Left cardiac atrium (tissue), 4 donors: ENCODE data around the gene FBXO41. TPM values are rescaled to one million over a fixed set of nuclear protein-coding genes. Genes with fewer than 3 reads are reported as not detected.

Experiments used
- ATAC-seq, 2 donors: fragments of 200-7000 bp; cut with Tn5 transposase; one replicate each; pipeline ENCODE4 v1.9.1; 2020; ENCODE audit warnings: mild to moderate bottlenecking in 2 of 2, moderate library complexity in 2 of 2
- DNase-seq: peaks from one replicate; pipeline ENCODE4 v3.0.0-alpha.2; 2020
- intact Hi-C, 2 donors: fragments of 100-400 bp; cut with DNase I; formaldehyde crosslinking; loops; one replicate each; pipeline versions ENCODE4 v1.14.1 to v1.15.1; 2022 to 2023
- long read RNA-seq: library from polyadenylated mRNA; unstranded; transcript quantifications from one replicate; pipeline ENCODE4 v2.0.0, GENCODE V29; 2021
- total RNA-seq, 2 donors: library from RNA; stranded (reverse); fragmentation: NEBNext Ultra II Directional; extraction: Animal tissue kit (Norgen Biotek cat#: 25700); gene quantifications; one replicate each; pipeline ENCODE4 v1.2.1, GENCODE V29; 2021
- donor health status: DM: no; HTN: yes; CAD: no.
- donor health status: DM: no; HTN: yes; CAD: no; lungs with severe emphysema.
- donor health status: DM: yes; HTN: yes; CAD: no.
- donor health status: Dilated cardiomyopathy.

The FBXO41 gene, protein sequence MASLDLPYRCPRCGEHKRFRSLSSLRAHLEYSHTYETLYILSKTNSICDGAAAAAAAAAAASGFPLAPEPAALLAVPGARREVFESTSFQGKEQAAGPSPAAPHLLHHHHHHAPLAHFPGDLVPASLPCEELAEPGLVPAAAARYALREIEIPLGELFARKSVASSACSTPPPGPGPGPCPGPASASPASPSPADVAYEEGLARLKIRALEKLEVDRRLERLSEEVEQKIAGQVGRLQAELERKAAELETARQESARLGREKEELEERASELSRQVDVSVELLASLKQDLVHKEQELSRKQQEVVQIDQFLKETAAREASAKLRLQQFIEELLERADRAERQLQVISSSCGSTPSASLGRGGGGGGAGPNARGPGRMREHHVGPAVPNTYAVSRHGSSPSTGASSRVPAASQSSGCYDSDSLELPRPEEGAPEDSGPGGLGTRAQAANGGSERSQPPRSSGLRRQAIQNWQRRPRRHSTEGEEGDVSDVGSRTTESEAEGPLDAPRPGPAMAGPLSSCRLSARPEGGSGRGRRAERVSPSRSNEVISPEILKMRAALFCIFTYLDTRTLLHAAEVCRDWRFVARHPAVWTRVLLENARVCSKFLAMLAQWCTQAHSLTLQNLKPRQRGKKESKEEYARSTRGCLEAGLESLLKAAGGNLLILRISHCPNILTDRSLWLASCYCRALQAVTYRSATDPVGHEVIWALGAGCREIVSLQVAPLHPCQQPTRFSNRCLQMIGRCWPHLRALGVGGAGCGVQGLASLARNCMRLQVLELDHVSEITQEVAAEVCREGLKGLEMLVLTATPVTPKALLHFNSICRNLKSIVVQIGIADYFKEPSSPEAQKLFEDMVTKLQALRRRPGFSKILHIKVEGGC
- 1 to 10 TPM; 2.0 to 2.3 TPM for total RNA-seq
- long read RNA-seq, result 0 reads

DNA sequence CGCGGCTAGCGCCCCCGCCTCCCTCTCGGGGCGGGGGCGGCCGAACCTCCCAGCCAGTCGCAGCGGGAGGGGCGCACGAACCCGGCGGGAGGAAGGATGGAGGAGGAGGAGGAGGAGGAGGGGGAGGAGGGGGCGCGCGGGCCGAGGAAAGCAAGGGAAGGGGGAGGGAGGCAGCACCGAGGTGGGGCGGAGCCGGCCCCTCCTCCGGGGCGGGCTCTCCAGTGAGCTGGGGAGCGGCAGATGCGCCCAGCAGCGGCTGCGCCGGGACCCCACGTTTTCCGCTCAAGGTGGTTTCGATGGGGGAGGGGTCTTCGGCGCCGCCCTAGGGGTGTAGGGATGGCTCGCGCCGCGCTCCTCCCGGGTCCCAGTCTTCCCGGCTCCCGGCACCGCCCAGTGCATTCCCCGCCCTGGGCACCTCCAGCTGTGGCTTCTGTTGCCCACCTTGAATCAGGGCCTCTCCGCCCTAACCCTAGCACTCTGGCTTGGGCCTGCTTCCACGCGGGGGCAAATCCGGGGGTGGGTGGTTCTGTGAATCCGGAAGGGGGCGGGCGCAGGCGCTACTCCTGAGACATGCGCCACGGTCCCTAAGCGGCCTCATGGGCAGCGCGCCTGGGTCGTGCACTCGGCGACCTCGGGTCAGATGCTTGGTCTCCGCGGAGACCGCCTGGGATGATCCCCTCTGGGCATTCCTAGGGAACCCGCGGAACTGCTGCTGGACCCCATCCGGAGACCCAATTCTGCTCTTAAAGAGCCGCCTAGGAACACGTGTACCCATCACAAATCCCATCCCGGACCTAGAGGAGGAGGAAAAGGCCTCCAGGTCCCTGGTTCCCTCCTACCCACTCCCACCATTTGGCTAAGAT, at the start of gene FBXO41:
Gene FBXO41 (minus strand): TSS at position 183 of the 863 bp plus-strand sequence. CDS start 14,848 bp downstream, outside the sequence.
- intact Hi-C loops, result no loop called here
- ATAC-seq (peak; percentile 87), DNase-seq (no peak)

DNA sequence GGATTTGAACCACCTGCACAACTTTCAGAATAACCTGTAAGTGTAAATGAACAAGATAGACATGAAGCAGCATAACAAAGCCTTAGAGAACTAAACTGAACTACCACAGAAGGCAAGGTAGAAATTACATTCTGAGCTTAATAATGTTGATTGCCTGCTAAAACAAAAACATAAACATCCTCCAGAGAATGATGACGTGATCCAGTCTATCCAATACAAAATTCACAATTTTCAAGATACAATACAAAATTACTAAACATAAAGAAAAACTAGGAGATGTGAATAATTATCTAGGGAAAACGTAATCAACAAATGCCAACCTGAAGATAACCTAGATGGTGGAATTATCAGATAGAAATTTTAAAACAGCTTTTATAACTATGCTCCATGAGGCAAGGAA, 49.8 kb upstream of the FBXO41 start:
- intact Hi-C loops, result no loop called here
- ATAC-seq, result no peak
- DNase-seq, result no peak

DNA sequence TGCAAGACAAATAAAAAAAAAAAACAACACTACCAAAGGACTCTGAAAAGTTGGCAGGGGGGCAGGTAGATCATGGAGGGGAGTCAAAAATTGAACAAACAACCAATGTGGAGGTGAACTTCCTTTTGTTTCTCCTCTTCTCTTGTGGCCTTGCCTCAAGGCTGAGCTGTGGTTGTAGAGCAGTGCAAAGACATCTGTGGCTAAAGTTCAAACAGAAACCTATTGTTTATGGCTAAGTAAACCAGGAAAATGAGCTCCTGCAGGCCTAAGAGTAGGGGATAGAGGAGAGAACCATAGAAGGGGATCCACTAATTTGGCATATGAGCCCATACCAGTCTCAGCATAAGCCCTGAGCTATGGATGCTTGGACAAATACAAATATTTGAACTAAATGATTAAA, 49.3 kb upstream of the FBXO41 start:
- DNase-seq, result no peak
- intact Hi-C loops, result no loop called here
- ATAC-seq, result no peak

DNA sequence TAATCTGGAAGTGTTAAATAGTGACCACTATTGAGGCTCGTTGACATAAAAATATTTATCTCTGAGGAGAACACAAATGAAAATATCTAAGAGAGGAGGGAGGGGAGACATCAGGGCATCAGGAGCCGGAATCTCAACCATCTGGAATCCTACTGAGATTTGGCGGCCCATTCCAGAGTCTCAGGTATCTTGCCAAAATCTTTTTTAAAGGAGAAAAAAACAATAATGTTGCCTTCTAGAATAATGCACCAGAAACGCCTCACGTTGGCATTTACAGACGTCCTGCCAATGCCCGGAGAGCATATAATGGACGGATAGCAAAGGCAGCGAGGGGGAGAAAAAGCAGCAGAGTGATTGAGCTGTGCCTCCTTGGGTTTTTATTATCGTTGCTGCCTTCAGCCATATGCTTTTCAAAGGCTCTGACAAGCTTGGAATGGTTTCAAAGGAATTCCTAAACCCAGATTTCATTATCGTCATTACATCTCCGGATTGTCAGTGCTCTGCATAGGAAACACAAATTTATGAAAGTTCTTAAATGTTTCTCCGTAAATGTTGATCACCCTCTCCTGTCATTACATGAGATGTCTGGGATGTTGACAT, 39.9 kb upstream of the FBXO41 start:
- intact Hi-C loops, result no loop called here
- ATAC-seq, result no peak
- DNase-seq, result no peak

DNA sequence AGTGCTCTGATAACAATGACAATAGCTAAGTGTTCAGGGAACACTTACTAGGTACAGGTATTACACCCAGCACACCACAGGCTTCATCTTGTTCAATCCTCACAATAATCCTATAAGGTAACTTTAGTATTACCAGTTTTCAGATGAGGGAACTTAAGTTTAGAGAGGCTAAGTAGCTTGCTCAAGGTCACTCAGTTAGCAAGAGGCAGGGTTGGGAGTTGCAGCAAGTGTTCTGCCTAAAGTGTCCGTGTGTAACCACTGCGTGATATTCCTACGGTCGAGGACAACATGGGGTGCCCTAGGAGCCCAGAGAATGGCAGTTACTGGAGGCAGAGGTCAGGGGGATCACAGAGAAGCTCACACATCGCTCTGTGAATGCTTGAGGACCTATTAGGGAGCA, 39.3 kb upstream of the FBXO41 start:
- DNase-seq (no peak), ATAC-seq (no peak)
- intact Hi-C loops, result no loop called here

DNA sequence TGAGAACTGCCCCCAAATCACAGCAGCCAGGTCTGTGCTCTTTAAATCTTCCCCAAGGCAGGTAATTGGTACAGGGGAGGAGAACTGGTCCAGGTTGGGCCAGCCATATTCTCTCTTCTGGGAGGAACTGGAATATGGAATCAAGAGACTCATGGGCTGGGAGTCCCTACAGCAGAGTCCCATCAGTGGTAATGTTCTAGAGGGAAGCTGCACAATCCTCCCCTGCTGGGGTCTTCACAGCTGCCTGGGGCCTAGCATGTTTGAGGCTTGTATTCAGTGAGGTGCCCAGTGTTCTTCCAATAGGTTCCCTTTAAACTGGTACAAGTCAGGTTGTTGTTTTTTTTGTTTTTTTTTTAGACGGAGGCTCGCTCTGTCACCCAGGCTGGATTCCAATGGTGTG, 30.2 kb upstream of the FBXO41 start:
- DNase-seq (no peak), ATAC-seq (no peak)
- intact Hi-C loops, result no loop called here

DNA sequence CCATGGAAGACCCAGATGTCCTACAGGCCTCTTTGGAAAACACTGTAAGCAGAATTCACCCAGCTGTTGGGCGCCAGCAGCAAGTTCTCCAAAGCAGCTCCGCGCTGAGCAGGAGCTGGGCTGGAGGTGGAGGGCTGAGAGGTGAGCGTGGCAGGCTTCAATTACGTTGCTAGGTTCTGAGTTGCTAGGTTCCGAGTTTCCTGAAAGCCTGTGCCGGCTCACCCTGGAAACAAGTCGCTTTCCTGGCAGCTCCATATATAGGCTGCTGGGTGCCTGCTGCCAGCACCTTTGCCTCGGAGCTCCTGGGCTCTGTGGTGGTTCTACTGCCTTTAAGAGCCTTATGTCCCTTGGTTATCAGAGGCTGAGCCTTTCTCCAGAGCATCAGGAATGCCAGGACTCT, 23.4 kb upstream of the FBXO41 start:
- intact Hi-C loops, result no loop called here
- ATAC-seq (no peak), DNase-seq (no peak)

DNA sequence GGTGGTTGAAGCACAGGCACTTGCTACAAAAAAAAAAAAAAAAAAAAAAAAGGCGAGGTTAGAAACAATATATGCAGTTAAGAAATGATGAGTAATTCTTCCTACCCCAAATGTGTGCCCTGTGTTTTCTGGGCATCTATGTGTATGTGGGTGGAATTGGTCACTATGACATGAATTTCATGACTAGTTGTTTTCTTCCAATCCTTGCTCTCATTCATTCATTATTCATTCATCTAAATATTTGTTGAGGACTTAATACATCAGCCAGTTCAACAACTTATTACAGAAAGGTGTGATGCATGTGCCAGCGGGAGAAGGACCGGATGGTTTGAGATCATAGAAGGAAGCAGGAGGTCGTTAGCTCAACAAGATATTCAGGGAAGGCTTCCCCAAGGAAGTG, 17.4 kb upstream of the FBXO41 start:
- no peak for ATAC-seq

DNA sequence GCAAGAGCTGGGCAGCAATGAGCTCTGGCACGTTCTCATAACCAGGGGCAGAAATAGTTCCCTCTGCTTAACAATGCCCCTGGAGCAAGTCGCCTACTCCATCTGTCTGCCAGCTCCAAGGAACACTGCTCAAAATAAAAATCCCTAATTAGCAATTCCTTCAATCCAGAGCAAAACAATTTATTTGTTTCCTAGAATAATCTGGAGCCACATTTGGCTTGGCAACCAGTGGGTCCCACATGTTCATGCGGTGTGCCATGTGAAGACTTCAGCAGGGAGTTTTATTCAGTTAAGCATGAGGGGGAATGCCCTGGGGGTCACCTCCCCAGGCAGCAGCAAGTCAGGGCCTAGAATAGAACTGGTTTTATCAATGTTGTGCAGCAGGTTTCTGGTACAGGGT, 16.6 kb upstream of the FBXO41 start:
- no peak for ATAC-seq
- DNase-seq, result no peak
- intact Hi-C loops, result no loop called here

More for the DNA sequence above, 17.4 kb upstream of the FBXO41 start:
- no peak for DNase-seq
- intact Hi-C loops, result no loop called here

DNA sequence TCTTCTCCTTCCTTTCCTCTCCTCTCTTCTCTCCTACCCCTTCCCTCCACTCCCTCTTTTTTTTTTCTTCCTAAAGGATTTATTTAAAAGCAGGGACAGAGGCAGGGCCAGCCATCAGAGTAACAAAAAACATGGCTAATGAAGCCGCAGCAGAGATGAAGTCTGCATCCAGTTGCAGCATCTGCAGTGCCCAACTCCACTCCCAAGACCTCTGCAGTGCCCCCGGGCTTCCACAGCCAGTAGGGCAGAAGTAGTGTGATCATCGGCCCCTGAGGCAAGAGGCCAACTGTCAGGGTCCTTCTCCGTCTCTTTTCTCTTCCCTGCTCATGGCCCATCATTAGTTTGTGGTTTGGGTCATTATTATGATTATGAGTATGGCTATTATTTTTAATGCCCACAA, 13.3 kb upstream of the FBXO41 start:
- intact Hi-C loops, result no loop called here
- ATAC-seq (no peak), DNase-seq (no peak)

DNA sequence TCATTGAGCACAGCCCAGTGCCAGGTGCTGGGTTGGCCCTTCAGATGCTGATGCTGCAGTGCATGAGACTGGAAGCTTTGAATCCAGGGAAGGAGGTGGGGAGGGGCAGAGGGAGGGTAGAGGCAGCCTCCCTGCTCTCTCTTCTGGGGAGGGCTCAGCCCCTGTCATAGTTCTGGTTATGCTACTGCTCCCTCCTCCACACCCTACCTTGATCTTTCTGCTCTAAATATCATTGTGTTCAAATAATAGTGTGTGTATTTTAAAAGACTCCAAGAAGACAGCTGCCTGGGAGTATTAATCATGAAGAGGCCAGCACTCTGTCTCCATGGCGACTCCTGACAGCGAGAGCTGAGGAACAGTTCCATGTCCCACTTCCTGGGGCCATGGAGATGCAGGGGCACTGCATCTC, 12.9 kb upstream of the FBXO41 start:
- DNase-seq (no peak), ATAC-seq (no peak)
- intact Hi-C loops, result no loop called here

DNA sequence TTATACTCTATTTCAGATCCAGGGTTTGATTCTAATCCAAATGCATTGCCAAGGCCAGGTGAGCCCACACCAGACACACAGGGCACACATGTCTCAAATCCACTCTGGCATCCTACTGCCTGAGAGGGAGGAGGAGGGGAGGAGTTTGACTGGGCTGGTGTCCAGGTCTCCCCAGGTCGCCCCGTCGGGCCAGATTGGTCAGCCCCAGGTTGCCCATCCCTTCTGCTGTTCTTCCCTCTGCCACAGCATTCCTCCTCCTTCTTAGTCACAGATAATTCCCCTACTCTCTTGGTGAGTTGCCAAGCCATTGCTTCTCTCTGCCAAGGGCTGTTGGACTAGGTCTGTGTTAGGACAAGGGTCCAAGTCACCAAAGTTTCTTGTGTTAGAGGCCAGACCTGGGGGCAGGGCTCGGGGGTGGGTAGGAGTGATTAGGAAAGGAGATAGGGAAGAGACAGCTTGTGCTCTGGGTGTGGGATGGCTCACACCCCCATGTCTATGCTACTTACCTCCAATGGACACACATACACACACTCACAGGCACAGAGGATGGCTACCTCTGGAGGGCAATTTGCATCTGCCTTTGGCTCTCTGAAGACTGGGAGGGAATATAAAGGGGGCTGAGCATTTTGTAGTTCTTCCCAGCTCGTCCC, 11.6 kb upstream of the FBXO41 start:
- no peak for DNase-seq
- ATAC-seq, result no peak
- intact Hi-C loops, result no loop called here

DNA sequence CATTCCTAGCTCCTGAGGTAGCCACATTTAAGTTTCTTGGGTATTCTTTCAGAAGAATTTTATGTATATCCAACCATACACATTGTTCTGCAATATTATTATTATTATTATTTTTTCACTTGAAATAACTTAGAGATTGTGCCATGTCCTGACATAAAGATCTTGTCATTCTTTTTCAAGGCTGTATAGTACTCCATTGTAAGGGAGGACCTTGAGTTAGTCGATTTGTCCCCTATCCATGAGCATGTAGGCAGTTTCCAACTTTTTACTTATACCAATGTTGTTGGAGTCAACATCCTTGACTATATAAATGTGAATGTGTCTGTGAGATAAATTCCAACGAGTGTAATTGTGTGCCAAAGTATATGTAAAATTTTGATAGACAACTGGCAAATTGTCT, 10.0 kb upstream of the FBXO41 start:
- DNase-seq (no peak), ATAC-seq (no peak)
- intact Hi-C loops, result no loop called here

DNA sequence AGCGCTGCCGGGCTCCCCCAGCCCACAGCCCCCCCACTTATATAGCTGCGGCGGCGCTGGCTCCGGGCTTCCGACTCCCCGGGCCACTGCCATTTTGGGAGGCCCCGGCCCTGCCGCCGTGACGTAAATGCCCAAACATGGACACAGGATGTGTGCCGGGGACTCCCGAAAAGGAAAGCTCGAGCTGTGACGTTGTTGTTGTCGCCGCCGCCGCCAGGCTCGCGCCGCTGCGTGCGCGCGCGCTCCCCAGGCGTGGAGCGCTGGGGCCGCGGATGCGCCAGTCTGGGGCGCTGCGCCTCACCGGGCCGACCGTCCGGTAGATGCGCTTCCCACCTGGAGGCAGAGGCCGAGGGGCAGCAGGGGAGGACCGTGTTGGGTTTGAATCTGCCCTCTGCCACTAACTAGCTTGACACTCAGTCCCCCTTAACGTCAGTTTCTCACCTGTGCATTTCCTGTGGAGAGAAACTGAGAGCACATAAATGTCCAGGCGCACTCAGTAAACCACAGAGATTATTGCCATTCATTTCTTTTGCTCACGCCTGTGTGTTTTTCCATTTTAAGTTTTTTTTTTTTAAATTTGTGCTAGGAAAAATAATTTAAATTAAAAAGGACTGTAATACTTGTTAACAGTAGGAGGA, 9.4 kb upstream of the FBXO41 start, which contains the start of gene EGR4:
Gene EGR4 (minus strand): TSS at position 15 of the 638 bp plus-strand sequence. CDS start 231 bp downstream, outside the sequence.
- intact Hi-C loops, result no loop called here
- DNase-seq (peak; percentile 58), ATAC-seq (peak; percentile 65 to 75)

DNA sequence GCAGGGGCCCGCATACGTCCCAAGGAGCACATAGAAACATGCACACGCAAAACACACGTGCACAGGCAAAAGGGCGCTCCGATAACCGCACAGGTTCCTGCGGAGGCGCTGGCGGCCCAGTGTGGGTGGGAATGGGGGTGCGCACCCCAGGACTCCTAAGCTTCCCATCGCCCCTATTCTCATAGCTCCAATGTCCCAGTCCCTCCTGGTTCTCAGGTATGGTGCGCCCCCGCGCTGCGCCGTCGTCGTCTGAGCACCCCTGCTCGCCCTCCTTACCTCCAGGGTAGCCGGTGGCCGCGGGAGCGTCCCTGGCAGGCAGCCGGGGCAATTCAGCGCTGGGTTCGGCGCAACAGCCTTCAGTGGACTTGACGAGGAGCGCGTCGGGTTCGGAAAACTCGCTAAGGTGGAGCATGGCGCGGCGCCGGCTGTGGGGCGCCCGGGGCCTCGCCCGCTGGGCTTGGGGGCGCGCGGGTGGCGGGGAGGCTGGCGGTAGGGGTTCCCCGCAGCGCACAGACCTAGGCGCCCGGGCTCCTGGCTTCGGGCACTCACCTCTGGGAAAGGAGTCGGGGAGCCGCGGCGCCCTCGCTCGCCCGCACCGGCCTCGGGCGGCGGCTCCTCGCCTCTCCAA, 8.7 kb upstream of the FBXO41 start:
- no peak for DNase-seq
- intact Hi-C loops, result no loop called here
- ATAC-seq, result no peak

DNA sequence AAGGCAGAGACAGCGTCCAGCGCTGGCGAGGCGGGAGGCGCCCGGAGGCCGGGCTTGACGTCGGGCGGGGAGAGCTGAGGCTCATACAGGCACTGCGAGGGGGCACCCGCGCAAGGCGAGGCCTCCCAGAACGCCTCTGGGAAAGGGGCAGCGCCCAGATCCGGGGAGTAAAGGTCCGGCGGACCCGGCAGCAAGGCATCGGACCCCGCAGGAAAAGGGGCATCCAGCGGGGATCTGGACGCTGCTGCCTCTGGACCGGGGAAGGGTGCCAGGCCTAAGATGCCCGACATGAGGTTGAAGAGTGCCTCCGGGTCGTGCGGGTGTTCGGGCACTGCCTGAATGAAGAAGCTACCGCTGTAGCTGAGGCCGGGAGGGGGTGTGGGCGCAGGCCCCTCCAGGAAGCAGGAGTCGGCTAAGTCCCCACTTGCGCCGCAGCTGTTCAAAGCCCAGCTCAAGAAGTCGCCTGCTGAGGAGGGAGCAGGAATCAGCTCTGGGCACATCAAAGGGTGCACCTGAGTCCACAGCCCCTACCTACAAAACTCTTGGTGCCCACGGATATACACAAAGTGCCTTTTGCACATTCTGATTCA, 8.1 kb upstream of the FBXO41 start:
- ATAC-seq, result no peak
- intact Hi-C loops, result no loop called here
- DNase-seq, result no peak
